Keratinocyte (primary cell): Measurements from ENCODE around the gene ABCC8. TPM values are rescaled to one million over a fixed set of nuclear protein-coding genes. Genes with fewer than 3 reads are reported as not detected.

Experiments
- DNase-seq: peaks from one replicate; pipeline ENCODE4 v3.0.0-alpha.2; 2011; ENCODE audit warnings: low read depth, missing footprints, low spot score
- FAIRE-seq: peaks from 2 replicates; lab custom pipeline; 2011; peaks lifted over from hg19 to GRCh38; lab: Jason Lieb, UNC
- H2AFZ ChIP-seq: 2 replicates; pipeline ENCODE4 v1.6.0; 2012; ENCODE audit warnings: low read length, control low read depth, inconsistent platforms; ENCODE audit not compliant: control insufficient read depth
- H3K27ac ChIP-seq: 2 replicates; pipeline ENCODE4 v1.5.1; 2011; ENCODE audit warnings: low read length; ENCODE audit not compliant: control insufficient read depth, insufficient read depth
- H3K27me3 ChIP-seq: 3 replicates; pipeline ENCODE4 v1.6.0; 2011; ENCODE audit warnings: low read length; ENCODE audit not compliant: control insufficient read depth, insufficient read depth; ENCODE audit errors: extremely low read depth
- H3K36me3 ChIP-seq, 2 experiments: 2 replicates in 1 of 2; 3 replicates in 1 of 2; pipeline ENCODE4 v1.5.1; 2011; ENCODE audit warnings: low read length in 2 of 2, mild to moderate bottlenecking in 1 of 2; ENCODE audit not compliant: control insufficient read depth in 2 of 2, insufficient read depth in 2 of 2; ENCODE audit errors: extremely low read depth in 1 of 2
- H3K4me1 ChIP-seq: 3 replicates; pipeline ENCODE4 v1.5.1; 2011; ENCODE audit warnings: low read length; ENCODE audit not compliant: control insufficient read depth, insufficient read depth; ENCODE audit errors: extremely low read depth
- H3K4me2 ChIP-seq: 3 replicates; pipeline ENCODE4 v1.6.0; 2011; ENCODE audit warnings: low read depth, low read length; ENCODE audit not compliant: control insufficient read depth, insufficient read depth; ENCODE audit errors: extremely low read depth
- H3K4me3 ChIP-seq, 3 experiments: fragments of 200-600 bp in 1 of 3; sonication (generic) in 1 of 3; 2 replicates in 2 of 3; 3 replicates in 1 of 3; pipeline ENCODE4 v1.5.1; 2011 to 2016; ENCODE audit warnings: low read length in 3 of 3, mild to moderate bottlenecking in 3 of 3, control low read depth in 2 of 3, inconsistent platforms in 1 of 3, low read depth in 1 of 3, mixed read lengths in 1 of 3, mixed run types in 1 of 3, moderate library complexity in 1 of 3; ENCODE audit not compliant: control insufficient read depth in 2 of 3, insufficient read depth in 2 of 3; ENCODE audit errors: extremely low read depth in 1 of 3
- H3K79me2 ChIP-seq: 2 replicates; pipeline ENCODE4 v1.6.0; 2012; ENCODE audit warnings: low read length; ENCODE audit not compliant: control insufficient read depth, insufficient read depth
- H3K9ac ChIP-seq: 3 replicates; pipeline ENCODE4 v1.6.0; 2011; ENCODE audit warnings: low read length; ENCODE audit not compliant: control insufficient read depth, insufficient read depth; ENCODE audit errors: extremely low read depth
- H3K9me1 ChIP-seq: 3 replicates; pipeline ENCODE4 v1.6.0; 2011; ENCODE audit warnings: low read length; ENCODE audit not compliant: control insufficient read depth, insufficient read depth; ENCODE audit errors: extremely low read depth
- H3K9me3 ChIP-seq: 2 replicates; pipeline ENCODE4 v1.5.1; 2012; ENCODE audit warnings: low read depth, low read length; ENCODE audit not compliant: control insufficient read depth
- H4K20me1 ChIP-seq: 3 replicates; pipeline ENCODE4 v1.6.0; 2011; ENCODE audit warnings: low read length; ENCODE audit not compliant: control insufficient read depth, insufficient read depth; ENCODE audit errors: extremely low read depth
- EZH2 ChIP-seq: IDR thresholded peaks from one replicate; pipeline ENCODE4 v1.6.1; 2012; ENCODE audit warnings: inconsistent platforms, mild to moderate bottlenecking, low read length, moderate library complexity
- dilution Hi-C: fragments of 300-500 bp; cut with MboI; formaldehyde crosslinking; loops from one replicate; pipeline ENCODE4 v1.7.0; 2020; ENCODE audit warnings: low sequenced_read_pairs; ENCODE audit not compliant: extremely low pct_ligation_motif_present
- polyA plus RNA-seq, 5 experiments: library from polyadenylated mRNA; depleted of rRNA in 3 of 5; stranded (reverse) in 3 of 5; stranded (forward) in 1 of 5; unstranded in 1 of 5; fragments of >200 nt; gene quantifications; 1 replicate in 1 of 5; 2 replicates in 3 of 5; 3 replicates in 1 of 5; pipeline versions ENCODE4 v1.2.1 to v1.2.3, GENCODE V29; 2011 to 2012; ENCODE audit warnings: missing spikeins in 2 of 5, low read depth in 1 of 5, low replicate concordance in 1 of 5
- TF ChIP-seq, protein P1 (sequence below), 3 experiments: IDR thresholded peaks in 1 of 3; conservative IDR thresholded peaks in 1 of 3; optimal IDR thresholded peaks in 1 of 3; 2 replicates in 2 of 3; 3 replicates in 1 of 3; pipeline versions ENCODE3 to v1.5.1; 2011; ENCODE audit warnings: low read length in 3 of 3, mild to moderate bottlenecking in 3 of 3, moderate library complexity in 2 of 3, control low read depth in 1 of 3, inconsistent platforms in 1 of 3; ENCODE audit not compliant: insufficient read depth in 2 of 3; ENCODE audit errors: extremely low read depth in 1 of 3

The ABCC8 gene
- polyA plus RNA-seq, 1 donor (not counting 4 experiments of a cell fraction or from before 2014, with no cell fraction given), result not detected

DNA sequence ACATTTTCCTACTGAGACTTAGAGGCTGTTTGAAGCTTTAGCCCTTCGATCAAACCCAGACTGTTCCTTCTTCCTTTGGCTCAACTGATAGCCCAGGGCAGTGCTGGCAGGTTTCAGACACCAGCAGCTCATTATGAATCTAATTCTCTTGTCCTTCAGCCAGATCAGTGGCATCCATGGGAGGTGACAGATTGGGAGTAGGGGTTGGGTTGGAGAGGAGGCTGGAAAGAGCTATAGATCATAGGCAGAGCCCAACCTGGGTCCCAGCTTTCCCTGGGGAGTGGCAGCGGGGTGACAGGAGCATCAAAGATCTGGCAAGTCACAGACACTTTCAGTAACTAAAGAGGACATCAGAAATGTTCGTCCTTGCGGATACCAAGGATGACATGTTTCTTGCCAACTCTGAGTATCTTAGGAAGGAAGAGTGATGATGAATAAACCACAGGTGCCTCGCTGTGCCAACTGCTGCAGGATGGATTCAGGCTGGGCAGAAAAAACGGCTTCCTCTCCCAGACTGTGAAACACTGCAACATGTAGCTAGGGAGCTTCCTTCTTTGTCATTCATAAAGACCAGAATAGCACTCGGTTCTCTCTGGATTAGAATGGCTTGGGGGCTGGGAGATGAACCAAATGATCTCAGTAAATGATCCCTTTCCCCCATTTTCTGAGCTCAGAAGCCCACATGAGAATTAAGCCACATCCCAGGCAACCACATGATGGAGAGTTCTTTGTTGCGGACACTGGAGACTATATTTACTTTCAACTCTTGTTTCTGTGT, 19.1 kb downstream of the ABCC8 start:
- dilution Hi-C loops, result no loop called here
- Histone ChIP-seq H3K4me3 (no peak overlapping the region), H3K9me1 (no peaks in the 10 kb centered on the region), H3K4me2 (no peak overlapping the region), H3K27ac (no peak overlapping the region), H4K20me1 (no peaks in the 10 kb centered on the region), H3K27me3 (peaks cover 3% of the 10 kb centered on the region), H3K4me1 (no peaks in the 10 kb centered on the region), H3K9me3 (no peaks in the 10 kb centered on the region), H3K36me3 (no peaks in the 10 kb centered on the region), H3K9ac (no peak overlapping the region), H3K79me2 (no peaks in the 10 kb centered on the region), H2AFZ (no peak overlapping the region)
- no peak for DNase-seq
- FAIRE-seq, result no peak
- TF ChIP-seq EZH2, result no peak
- TF ChIP-seq, protein P1, sequence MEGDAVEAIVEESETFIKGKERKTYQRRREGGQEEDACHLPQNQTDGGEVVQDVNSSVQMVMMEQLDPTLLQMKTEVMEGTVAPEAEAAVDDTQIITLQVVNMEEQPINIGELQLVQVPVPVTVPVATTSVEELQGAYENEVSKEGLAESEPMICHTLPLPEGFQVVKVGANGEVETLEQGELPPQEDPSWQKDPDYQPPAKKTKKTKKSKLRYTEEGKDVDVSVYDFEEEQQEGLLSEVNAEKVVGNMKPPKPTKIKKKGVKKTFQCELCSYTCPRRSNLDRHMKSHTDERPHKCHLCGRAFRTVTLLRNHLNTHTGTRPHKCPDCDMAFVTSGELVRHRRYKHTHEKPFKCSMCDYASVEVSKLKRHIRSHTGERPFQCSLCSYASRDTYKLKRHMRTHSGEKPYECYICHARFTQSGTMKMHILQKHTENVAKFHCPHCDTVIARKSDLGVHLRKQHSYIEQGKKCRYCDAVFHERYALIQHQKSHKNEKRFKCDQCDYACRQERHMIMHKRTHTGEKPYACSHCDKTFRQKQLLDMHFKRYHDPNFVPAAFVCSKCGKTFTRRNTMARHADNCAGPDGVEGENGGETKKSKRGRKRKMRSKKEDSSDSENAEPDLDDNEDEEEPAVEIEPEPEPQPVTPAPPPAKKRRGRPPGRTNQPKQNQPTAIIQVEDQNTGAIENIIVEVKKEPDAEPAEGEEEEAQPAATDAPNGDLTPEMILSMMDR (optimal IDR thresholded peaks at IDR 0.05 in 1 of 3, IDR thresholded peaks at IDR 0.05 in 1 of 3, conservative IDR thresholded peaks at IDR 0.05 in 1 of 3; ENCODE audit: extremely low read depth in 1 of 3, insufficient read depth in 2 of 3, low read length in 3 of 3), result no peak

GRCh38 chr11:17452668-17453067, 24.0 kb downstream of the ABCC8 start:
- H3K9me1 ChIP-seq, result no peaks in the 10 kb centered on the region
- no peak overlapping the region for H2AFZ ChIP-seq
- no peak overlapping the region for H3K9ac ChIP-seq
- H3K4me3 ChIP-seq, result no peak overlapping the region
- H4K20me1 ChIP-seq, result no peaks in the 10 kb centered on the region
- dilution Hi-C loops, result no loop called here
- H3K79me2 ChIP-seq, result no peaks in the 10 kb centered on the region
- no peaks in the 10 kb centered on the region for H3K4me1 ChIP-seq
- H3K36me3 ChIP-seq, result no peaks in the 10 kb centered on the region
- no peak overlapping the region for H3K27ac ChIP-seq
- H3K27me3 ChIP-seq, result no peaks in the 10 kb centered on the region
- H3K9me3 ChIP-seq, result no peaks in the 10 kb centered on the region
- H3K4me2 ChIP-seq, result no peak overlapping the region
- no peak for DNase-seq
- no peak for FAIRE-seq
- TF ChIP-seq, protein P1 (optimal IDR thresholded peaks at IDR 0.05 in 1 of 3, IDR thresholded peaks at IDR 0.05 in 1 of 3, conservative IDR thresholded peaks at IDR 0.05 in 1 of 3; ENCODE audit: extremely low read depth in 1 of 3, insufficient read depth in 2 of 3, low read length in 3 of 3), result no peak
- TF ChIP-seq EZH2, result no peak
